B cell (primary cell): ENCODE measurements around the gene RGL1.

ENCODE experiments used
- EZH2 ChIP-seq: IDR thresholded peaks from 2 replicates; pipeline ENCODE4 v1.6.1; 2012; ENCODE audit warnings: borderline replicate concordance, low read depth, mild to moderate bottlenecking, moderate library complexity, low read length; ENCODE audit not compliant: insufficient read depth, poor library complexity, severe bottlenecking
- TF ChIP-seq, protein P1 (sequence below): fragments of 200-600 bp; IDR thresholded peaks from one replicate; pipeline ENCODE4 v1.8.0; 2022; ENCODE audit warnings: antibody characterized with exemption, mild to moderate bottlenecking

DNA sequence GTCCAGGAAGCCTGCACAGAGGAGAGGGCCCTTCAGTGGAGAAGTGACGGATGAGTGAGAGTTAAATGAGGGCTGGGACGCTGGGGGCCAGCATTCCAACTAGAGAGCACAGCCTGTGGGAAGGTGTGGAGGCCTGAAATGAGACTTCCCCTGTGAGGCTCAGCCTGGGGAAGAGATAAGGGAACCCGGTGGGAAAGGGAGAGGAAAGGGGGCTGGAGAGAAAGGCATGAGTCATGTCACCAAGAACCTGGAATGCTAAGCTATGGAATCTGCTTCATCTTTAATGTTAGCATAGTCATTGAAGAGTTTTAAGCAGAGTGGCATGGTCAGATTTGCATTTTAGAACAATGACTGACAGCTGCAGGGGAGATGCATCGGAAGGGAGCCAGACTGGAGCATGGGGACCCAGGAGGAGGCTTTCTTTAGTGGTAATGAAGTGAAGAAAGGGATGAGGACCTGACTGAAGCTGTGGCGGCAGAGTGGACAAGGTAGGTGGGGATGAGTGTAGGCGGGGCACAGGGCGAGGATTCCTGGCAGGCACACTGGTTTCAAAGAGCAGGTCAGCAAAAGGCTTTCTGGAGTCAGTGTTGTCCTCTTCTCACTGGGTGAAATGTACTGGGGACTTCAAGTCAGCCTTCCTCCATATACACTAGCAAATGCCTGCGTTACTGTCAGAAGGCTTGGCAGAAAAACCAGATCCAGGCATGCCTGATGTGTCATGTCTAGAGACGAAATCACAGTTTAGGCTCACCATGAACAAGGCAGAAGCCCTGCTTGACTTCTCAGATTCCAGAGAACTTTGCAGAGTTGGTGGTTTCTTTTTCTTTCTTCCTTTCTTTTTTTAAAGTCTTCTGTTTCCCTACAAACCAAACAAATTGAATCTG is 8.0 kb downstream of the RGL1 start:
- TF ChIP-seq, protein P1, sequence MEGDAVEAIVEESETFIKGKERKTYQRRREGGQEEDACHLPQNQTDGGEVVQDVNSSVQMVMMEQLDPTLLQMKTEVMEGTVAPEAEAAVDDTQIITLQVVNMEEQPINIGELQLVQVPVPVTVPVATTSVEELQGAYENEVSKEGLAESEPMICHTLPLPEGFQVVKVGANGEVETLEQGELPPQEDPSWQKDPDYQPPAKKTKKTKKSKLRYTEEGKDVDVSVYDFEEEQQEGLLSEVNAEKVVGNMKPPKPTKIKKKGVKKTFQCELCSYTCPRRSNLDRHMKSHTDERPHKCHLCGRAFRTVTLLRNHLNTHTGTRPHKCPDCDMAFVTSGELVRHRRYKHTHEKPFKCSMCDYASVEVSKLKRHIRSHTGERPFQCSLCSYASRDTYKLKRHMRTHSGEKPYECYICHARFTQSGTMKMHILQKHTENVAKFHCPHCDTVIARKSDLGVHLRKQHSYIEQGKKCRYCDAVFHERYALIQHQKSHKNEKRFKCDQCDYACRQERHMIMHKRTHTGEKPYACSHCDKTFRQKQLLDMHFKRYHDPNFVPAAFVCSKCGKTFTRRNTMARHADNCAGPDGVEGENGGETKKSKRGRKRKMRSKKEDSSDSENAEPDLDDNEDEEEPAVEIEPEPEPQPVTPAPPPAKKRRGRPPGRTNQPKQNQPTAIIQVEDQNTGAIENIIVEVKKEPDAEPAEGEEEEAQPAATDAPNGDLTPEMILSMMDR, result no peak
- no peak for TF ChIP-seq EZH2
